Measurements from ENCODE around the gene TTC4.

The TTC4 gene

DNA sequence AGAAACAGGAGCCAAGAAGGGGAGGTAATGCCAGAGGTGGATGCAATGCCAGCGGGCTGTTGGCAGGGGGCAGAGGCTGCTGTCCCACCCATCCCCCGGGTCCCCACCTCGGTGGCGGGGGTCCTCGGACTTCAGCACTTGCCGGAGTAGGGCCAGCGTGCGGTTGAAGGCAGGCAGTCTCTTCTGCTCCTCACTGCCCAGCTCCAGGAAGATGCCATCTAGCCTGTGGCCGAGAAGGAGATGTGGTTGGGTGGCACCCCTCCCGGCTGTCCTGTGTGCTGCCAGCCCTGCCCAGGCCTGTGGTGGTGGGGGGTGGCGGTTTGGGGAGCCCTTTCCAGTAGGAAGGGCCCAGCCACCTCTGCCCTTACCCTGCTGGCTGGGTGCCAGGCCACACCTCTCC is 71.9 kb downstream of the TTC4 start:
- DNase-seq, result no peak

DNA sequence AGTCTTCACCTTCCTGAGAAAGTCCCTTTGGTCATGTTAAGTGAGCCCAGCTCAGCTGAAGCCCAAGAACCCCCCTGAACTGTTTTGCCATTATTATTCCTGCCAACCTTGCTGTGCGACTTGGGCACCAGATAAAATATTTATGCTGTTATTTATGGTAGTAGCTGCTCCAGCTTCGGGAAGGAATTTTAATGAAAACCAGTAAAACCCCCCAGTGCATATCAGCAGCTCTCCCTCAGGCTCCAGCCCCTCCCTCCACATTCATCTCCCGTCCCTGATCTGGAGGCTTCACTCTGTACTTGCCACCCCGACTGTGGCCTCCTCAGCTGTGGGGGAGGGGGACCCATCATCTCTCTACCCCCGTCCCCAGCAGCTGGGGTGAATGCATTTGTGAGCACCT is 72.8 kb downstream of the TTC4 start:
- DNase-seq, result no peak

DNA sequence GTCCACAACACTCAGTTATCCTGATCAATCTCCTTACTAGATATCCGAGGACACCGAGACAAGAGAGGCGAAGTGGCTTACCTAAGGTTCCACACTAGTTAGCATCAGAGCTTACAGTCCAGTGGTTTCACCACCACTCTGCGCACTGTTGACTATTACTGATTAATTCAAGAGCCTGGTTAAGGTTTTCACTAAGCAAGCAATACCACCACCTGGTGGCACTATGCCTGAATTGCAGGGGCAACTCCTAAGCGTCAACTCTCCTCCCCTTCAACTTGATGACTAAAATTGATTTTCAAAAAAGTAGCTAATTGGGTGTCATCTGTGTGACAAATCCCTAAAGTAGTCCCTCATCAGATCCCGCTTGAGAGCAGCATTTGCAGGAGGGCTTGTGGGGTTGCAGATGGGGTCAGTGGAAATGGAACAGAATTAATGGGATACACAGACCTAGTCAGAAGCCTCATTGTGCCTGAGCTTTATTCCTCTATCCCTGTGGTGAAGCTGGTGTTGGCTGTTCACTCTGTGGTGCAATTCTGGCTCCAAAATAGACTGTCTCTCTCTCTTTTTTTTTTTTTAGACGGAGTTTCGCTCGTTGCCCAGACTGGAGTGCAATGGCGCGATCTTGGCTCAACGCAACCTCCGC is 76.3 kb downstream of the TTC4 start:
- DNase-seq, result peak; percentile 71 to 75 (median 74)
